ENCODE results near the gene C14orf180. TPM values are rescaled to one million over a fixed set of nuclear protein-coding genes. Genes with fewer than 3 reads are reported as not detected.

The C14orf180 gene
- total and polyA plus RNA-seq, 10 of the 15 experiments (the other 5 are each of a cell fraction or from before 2014, with no cell fraction given): not detected

DNA sequence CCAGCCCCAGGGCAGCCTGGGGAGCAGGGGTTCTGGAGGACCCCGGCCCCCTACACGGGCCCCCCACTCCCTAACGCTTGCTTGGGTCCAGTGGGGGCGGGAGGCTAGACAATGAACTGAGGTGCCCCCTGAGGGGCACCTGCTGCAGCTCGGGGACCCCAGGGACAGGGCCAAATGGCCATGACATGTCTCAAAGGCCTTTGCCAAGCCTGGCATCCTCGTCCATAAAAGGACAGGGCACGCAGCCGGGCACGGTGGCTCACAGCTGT is 11.7 kb upstream of the C14orf180 start:
- DNase-seq (ENCODE audit: low read depth, low spot score): no peak
- H3K27me3 ChIP-seq (replicated peaks in 1 of 2; ENCODE audit: control insufficient read depth in 2 of 2, insufficient read depth in 2 of 2, low read length in 1 of 2): peaks cover 0 to 8% of the 10 kb centered on the region in 2 experiments; a peak in 2 of 4 replicates
- in situ Hi-C loops (cut with MboI): no loop called here
- RAD21 ChIA-PET (ENCODE audit: unreplicated experiment): interaction anchor here (0.7 kb wide), 1 partner anchor 423 kb away, joined by 3 read pairs; no protein-coding TSS in a partner anchor
- TF ChIP-seq EGR1 (IDR thresholded peaks at IDR 0.05; ENCODE audit: borderline replicate concordance in 1 of 2, low read depth in 2 of 2, low read length in 2 of 2) (no peak), GATAD2B (conservative IDR thresholded peaks at IDR 0.05; ENCODE audit: low read depth) (no peak), CREM (IDR thresholded peaks at IDR 0.05; ENCODE audit: low read depth) (no peak), PAX8 (IDR thresholded peaks at IDR 0.05) (no peak), ZNF217 (IDR thresholded peaks at IDR 0.05) (no peak), MTA2 (IDR thresholded peaks at IDR 0.05; ENCODE audit: low read depth) (no peak), SREBF1 (IDR thresholded peaks at IDR 0.05; ENCODE audit: low read length) (no peak), MYC (IDR thresholded peaks at IDR 0.05; ENCODE audit: insufficient read depth, insufficient read length, insufficient replicate concordance, low read length, severe bottlenecking) (no peak), ZZZ3 (IDR thresholded peaks at IDR 0.05; ENCODE audit: control insufficient read depth, insufficient read length, low read depth) (no peak), CREB1 (IDR thresholded peaks at IDR 0.05; ENCODE audit: low read depth) (no peak), TARDBP (IDR thresholded peaks at IDR 0.05; ENCODE audit: borderline replicate concordance) (no peak), TCF12 (IDR thresholded peaks at IDR 0.05; ENCODE audit: low read depth, low read length) (no peak), CHD4 (IDR thresholded peaks at IDR 0.05) (no peak), BRCA1 (IDR thresholded peaks at IDR 0.05; ENCODE audit: low read depth, low read length) (no peak)
- TF ChIP-seq, protein P1, sequence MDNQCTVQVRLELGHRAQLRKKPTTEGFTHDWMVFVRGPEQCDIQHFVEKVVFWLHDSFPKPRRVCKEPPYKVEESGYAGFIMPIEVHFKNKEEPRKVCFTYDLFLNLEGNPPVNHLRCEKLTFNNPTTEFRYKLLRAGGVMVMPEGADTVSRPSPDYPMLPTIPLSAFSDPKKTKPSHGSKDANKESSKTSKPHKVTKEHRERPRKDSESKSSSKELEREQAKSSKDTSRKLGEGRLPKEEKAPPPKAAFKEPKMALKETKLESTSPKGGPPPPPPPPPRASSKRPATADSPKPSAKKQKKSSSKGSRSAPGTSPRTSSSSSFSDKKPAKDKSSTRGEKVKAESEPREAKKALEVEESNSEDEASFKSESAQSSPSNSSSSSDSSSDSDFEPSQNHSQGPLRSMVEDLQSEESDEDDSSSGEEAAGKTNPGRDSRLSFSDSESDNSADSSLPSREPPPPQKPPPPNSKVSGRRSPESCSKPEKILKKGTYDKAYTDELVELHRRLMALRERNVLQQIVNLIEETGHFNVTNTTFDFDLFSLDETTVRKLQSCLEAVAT (IDR thresholded peaks at IDR 0.05): no peak
- TF ChIP-seq, protein P2, sequence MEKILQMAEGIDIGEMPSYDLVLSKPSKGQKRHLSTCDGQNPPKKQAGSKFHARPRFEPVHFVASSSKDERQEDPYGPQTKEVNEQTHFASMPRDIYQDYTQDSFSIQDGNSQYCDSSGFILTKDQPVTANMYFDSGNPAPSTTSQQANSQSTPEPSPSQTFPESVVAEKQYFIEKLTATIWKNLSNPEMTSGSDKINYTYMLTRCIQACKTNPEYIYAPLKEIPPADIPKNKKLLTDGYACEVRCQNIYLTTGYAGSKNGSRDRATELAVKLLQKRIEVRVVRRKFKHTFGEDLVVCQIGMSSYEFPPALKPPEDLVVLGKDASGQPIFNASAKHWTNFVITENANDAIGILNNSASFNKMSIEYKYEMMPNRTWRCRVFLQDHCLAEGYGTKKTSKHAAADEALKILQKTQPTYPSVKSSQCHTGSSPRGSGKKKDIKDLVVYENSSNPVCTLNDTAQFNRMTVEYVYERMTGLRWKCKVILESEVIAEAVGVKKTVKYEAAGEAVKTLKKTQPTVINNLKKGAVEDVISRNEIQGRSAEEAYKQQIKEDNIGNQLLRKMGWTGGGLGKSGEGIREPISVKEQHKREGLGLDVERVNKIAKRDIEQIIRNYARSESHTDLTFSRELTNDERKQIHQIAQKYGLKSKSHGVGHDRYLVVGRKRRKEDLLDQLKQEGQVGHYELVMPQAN (conservative IDR thresholded peaks at IDR 0.05): no peak
- FAIRE-seq: no peak
- 33% methylated on average over 9 of the region's 9 CpGs for WGBS (ENCODE audit: insufficient coverage, insufficient replicate concordance, low lambda C conversion rate, missing lambda C conversion rate)
- H3K4me1 ChIP-seq (ENCODE audit: control insufficient read depth, insufficient read depth, low read length): no peaks in the 10 kb centered on the region
- intact Hi-C loops (cut with micrococcal nuclease; ENCODE audit: unreplicated experiment): no loop called here
- no peak overlapping the region for H3K27ac ChIP-seq (ENCODE audit: control insufficient read depth, insufficient read depth)
- no peaks in the 10 kb centered on the region for H3K36me3 ChIP-seq (ENCODE audit: control insufficient read depth in 2 of 2, insufficient read depth in 2 of 2, low read length in 1 of 2)
- POLR2A ChIA-PET: no interaction called here
- no peak overlapping the region for H3K9ac ChIP-seq (ENCODE audit: control insufficient read depth, insufficient read depth, low read length)
- no peak overlapping the region for H3K4me3 ChIP-seq
- H3K9me3 ChIP-seq (replicated peaks; ENCODE audit: control insufficient read depth, insufficient read depth, low read length): no peaks in the 10 kb centered on the region
- no peak overlapping the region for H3K4me2 ChIP-seq (ENCODE audit: control insufficient read depth, insufficient read depth)
- CTCF ChIA-PET: interaction anchor here (0.6 kb wide), 1 partner anchor 474 kb away, joined by 3 read pairs; no protein-coding TSS in a partner anchor
- no peak overlapping the region for H2AFZ ChIP-seq (ENCODE audit: control insufficient read depth, low read depth, low read length)
- H4K20me1 ChIP-seq (ENCODE audit: control insufficient read depth, insufficient read depth): no peaks in the 10 kb centered on the region
- ATAC-seq: no peak
- no peaks in the 10 kb centered on the region for H3K79me2 ChIP-seq (ENCODE audit: control insufficient read depth, insufficient read depth, low read length)
- SMC1A ChIA-PET (ENCODE audit: uncharacterized antibody, unreplicated experiment): no interaction called here
- no TSS peak for BruUV-seq (replicated peaks)

All from GM12878 (cell line).